CD4-positive, alpha-beta T cell treated with Interleukin-4 for 4 hours (primary cell): ENCODE results near the gene CXXC1.
"Not testable (repeated sequence)": the region's sequence is repeated elsewhere in the genome, so short reads cannot be mapped to it uniquely, and the experiment has no call there.

ENCODE experiments used
- DNase-seq: peaks from one replicate; pipeline ENCODE4 v3.0.0-alpha.2; 2020

Gene CXXC1

DNA sequence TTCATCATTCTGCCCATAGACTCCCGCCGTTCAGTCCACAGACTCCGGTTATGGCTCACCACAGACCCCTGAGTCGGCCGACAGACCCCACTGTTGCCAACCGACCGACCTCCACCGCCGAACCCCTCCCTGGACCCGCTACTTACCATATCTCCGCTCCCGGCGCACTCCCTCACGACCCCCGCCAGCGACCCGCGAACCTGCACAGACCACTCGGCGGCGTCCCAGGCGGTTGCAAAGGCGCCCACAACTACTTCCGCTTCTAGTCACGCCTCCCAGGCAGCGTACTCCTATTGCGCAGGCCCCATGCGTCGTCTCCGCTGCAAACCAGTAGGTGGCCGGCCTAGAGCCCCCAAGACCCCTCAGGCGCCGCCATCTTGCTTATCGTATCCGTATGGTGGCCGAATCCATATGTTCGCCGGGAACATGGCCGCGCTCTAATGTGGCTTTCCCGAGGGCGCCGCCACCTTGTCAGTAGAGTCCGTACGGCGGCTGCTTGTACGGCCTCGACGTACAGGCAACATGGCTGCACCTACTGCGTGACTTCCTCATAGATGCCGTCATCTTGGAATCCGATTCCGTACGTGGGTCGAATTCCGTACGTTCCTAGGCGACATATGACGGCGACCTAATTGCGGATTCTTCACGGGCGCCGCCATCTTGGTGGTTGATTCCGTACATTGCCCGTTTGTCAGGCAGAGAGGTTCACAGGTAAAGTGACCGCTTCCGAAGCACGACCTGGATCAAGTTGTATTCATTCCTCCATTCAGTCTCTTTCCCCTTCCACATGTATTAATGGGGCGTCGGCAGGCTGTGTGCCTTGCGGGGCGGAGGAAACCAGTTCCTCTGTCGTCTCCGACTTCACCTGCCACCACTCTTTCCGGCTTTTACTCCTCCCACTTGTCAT is at the start of gene CXXC1:
TSS of gene CXXC1 (minus strand) at position 252 of the 907 bp plus-strand sequence. CDS start at position 149, 103 bp downstream.
- DNase-seq = peak; percentile 100

DNA sequence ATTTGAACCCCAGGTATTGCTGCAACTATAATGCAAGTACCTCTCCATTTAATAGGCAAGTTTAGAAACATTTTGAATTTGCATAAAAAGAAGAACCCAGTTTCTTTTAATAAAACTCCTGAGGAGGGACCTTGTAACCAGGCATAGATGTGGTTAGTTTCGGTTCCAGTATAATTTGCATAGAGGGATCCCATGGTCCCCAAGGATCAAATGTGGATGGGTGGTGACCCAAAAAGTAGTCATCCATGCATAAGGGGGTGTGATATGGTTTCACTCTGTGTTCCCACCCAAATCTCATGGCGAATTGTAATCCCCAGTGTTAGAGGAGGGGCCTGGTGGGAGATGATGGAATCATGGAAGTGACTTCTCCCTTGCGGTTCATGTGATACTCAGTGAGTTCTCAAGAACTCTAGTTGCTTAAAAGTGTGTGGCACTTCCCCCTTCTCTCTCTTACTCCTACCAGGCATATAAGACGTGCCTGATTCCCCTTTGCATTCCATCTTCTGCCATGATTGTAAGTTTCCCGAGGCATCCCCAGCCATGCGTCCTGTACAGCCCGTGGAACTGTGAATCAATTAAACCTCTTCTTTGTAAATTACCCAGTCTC is 47.2 kb upstream of the CXXC1 start:
- DNase-seq = no peak

DNA sequence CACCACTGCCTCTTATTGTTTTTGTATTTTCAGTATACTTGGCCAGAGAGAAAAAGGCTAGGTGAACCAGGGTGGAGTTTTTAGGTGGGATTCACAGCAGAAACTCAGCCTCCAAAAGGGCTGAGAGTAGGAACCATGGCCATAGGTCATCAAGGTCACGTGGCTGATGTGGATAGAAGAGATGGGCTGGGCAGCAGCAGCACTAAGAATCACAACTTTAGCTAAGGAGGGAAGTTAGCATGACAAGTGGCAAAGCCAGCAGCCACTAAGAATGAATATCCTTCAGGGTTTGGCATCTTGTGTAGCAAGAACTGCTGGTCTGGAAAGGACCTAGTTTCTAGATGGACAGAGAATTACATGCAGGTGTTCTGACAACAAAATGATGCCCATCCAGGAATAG is 44.2 kb upstream of the CXXC1 start:
- DNase-seq = no peak

DNA sequence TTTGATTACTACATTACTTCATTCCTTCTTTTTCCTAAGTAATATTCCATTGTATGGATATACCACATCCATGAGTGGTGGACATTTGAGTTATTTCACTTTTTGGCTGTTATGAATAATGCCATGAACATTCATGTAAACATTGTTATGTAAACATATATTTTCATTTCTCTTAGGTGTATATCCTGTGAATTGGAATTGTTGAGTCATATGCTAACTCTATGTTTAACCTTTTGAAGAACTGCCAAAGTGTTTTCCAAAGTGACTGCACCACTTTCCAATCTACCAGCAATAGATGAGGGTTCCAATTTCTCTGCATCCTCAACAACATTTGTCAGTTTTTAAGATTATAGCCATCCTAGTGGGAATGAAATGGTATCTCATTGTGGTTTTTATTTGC is 42.7 kb upstream of the CXXC1 start:
- DNase-seq = no peak

DNA sequence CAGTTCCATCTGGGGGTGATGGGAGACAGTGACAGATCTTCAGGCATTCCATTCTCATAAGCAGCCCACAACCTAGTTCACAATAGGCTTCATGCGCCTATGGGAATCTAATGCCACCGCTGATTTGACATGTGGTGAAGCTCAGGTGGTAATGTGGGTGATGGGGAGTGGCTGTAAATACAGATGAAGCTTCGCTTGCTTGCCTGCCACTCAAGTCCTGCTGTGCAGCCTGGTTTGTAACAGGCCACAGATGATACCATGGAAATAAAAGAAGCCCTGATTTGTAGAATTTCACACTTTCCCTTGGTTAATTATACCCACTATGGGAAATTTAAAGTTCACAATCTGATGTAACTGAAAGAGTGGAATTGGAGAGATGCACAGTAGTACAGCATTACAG is 40.5 kb upstream of the CXXC1 start:
- DNase-seq = no peak

DNA sequence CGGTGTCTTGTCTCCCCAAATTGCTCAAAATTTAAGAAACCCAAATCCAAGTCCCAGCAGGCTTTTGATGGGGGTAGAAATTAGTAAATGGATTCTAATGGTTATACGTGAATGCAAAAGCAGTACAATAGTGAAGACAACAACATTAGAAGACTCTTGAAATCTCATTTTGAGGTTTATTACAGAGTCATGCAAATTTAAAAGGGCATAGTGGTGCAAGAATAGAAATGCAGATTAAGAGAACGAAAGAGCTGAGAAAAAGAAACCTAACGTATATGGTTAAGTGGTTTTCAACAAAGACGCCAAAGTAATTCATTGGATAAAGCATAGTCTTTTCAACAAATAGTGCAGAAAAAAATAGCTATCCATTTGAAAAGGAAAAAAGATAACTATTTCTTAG is 33.2 kb upstream of the CXXC1 start:
- no peak for DNase-seq

DNA sequence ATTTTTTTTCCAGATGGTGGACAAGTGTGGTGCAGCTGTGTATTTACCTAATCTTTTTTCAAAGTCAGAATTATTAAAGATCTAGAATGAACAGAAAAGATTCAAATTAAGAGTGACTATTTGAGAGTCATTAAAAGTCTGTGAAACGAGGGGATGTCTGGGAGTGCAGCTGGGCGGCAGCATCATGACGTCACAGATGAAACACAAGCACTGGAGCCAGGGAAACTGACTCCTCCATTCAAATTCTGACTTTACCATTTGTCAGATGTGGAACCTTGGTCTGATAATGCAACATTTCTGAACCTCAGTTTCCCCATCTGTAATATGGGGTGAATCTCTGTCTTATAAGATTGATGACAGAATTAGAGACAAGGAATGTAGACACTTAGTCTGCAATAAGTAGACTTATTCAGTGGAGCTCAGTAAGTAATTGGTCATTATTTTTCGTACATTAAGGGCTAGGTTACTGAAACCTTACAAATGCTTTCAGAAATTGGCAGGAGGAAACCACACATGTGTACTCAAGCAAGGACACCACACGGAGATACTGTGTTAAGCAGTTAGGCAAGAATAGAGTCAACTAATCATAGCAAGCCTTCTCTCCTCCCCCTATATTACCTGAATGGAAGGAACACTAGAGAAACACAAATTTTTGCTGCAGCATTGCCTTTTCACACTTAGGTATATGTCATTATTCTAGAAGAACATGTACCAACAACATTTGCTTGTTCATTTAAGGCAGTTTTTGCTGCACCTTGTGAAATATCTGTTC is 27.8 kb upstream of the CXXC1 start:
- no peak for DNase-seq

DNA sequence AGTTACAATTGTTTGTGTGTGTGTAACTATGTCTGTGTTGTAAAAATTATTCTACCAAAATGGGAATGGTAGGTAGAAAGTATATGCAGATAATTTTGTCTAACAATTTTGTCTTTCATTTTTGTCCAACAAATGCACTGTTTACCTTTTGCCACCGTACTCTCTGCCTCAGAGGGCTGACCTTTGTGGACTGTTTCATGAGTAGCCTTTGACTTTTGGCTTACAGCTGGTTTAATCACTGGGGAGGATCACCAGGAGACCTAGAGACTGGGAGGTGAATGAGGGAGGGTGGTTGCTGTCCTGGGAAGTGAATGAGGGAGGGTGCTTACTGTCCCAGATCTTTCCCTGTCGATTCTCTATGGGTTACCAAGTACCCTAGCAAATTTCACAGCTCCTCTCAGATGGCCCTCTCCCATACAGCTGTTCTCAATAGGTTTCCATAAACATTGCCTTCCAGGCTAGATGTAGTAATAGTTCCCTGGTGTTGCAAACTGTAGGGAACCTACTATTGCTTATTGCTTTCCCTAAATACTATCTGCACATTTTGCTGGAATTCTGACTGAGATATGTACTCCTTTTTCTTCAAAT is 26.5 kb upstream of the CXXC1 start:
- DNase-seq = no peak

DNA sequence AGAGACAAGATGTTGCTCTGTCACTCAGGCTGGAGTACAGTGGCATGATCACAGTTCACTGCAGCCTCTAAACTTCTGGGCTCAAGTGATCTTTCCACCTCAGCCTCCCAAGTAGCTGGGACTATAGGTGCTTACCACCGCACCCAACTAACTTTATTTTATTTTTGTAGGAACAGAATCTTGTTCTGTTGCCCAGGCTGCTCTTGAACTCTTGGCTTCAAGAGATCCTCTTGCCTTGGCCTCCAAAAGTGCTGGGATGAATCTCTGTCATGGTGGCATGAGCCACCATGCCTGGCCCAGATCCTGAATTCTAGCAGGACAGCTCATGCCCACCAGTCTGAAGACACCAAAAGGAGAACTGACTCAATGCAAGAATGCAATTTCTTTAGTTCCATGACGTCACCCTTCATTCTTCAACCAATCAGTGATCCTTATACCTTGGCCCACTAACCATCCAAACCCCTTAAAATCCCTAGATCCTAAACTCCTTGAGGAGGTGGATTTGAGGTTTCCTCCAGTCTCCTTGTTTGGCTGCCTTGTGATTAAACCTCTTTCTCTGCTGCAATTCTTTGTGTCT is 25.6 kb upstream of the CXXC1 start:
- DNase-seq = no peak

DNA sequence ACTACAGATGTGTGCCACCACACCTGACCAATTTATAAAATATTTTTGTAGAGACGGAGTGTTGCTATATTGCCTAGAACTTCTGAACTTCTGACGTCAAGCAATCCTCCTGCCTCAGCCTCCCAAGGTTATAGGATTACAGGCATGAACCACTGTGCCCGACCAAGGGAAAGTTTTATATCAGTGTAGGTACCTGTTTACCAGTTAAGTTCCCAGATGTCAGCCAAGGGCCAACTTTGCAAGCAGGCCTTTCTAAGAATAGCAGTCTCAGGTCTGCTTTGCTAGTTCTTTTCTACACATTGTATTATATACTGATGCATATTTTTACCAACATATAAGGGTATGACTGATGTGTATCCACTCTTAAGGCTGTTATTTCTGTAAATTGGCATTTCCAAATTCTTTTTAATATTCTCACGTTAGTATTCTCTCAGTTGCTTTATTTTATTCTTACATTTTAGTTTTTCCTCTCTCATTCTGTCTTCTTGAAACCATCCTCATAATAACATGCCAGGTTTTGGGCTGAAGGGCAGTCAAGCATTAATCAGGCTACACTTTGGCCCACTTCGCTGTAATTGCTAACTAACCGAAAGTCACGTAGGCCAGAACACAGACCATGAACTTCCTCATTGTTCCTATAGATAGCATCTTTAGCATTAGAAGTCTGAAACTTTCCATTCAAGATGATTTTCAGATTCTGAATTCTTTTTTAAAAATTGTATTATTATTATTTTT is 25.0 kb upstream of the CXXC1 start:
- no peak for DNase-seq

DNA sequence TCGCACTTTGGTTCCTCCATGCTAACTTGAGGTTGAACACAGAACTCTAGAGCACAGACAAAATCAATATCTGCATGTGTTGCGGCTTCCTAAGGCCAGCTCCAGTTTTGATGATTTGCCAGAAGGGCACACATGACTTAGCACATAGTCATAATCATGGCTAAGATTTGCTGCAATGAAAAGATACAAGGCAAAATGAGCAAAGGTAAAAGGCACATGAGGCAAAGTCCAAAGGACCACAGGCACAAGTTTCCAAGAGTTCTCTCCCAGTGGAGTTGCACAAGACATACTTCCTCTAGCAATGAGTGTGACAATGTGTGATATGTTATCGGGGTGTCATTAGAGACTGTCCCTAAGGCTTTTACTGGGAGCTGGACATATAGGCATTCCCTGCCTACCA is 24.2 kb upstream of the CXXC1 start:
- DNase-seq = no peak

DNA sequence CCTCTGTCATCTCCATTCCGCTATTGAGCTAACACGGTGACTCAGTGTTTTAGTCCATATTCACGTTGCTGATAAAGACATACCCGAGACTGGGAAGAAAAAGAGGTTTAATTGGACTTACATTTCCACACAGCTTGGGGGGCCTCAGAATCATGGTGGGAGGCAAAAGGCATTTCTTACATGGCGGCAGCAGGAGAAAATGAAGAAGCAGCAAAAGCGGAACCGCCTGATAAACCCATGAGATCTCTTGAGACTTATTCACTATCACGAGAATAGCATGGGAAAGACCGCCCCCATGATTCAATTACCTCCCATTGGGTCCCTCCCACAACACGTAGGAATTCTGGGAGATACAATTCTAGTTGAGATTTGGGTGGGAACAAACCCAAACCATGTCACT is 22.6 kb upstream of the CXXC1 start:
- no peak for DNase-seq

DNA sequence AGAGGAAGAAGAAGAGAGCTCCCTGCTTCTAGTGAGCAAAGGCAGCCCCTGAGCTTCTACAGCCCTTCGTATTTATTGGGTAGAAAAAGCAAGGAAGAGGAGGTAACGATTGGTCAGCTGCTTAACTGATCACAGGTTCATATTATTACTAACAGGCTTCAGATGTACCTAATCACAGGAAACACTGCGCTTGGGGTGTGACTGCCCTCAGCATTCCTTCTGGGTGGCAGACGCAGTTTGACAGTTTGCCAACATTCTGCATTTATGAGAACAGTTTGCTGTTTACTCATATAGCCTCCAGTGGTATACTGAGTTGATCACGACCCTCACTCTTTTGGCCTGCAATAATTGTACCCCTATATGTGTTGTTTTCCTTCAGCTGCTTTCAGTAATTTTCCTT is 21.4 kb upstream of the CXXC1 start:
- DNase-seq = not testable (repeated sequence)

DNA sequence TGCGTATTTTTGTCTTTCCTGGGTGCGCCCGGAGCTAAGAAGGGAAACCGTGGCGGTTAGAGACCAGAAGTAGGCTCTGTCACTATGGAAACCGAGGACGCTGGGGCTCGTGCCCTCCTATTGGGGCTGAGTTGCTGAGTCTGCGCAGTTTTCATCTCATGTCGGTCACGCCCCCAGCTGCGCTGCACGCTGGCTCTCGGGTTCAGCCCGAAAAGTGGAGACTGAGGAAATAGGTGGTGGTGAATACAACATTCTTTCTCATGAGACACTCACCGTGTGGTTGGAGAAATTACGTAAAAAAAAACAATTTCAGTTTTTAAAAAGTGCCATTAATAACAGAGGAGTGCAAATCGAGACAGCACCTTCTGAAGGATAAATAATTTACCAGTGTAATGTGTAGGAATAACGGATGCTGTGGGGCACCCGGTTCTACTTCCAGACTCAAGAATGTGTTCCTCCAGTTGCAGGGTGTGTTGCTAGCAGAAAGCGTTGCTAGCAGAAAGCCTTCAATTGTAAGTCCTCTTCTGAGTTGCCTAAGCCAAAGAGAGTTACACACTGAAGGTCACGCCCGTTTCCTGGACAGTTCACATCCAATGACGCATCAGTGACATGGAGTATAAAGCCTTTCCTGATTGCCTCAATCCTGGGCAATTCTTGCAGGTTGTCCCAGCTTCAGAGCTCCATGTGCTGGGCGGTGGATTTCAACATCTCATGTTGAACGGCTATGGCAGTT is 20.4 kb upstream of the CXXC1 start:
- DNase-seq = peak; percentile 89

DNA sequence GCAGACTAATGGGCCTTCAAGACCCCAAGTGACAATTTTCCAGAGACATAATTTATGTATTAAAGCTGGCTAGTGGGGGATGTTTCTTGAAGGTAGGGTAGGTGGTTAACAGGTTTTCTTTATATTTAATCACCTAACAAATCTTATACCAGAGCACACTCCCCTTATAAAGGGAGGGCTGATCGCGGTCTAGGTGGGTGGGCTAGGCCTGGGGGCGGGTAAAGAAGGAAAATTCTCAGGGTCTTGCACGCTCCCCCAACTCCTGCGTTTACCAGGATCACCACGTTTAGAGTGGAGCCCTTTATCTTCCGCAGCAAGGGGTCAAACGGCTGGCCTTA is 19.9 kb upstream of the CXXC1 start:
- no peak for DNase-seq

DNA sequence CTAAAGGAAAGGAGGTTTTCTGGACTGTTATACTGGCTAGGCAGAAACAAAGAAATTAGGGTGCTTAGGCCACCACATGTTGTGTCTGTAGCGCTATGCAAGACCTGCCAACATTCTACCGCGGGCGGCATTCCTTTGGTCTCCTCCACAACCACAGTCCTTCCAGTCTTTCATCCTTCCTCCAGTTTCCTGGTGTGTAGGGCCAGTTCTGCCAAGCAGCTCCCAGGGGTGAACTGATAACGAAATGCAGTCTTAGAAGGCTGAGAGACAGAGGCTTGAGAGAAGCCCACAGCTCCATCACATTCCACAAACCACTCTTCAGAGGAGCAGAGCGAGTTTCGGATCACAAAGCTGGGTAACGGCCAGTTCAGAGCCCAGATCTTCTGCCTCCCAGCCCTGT is 19.5 kb upstream of the CXXC1 start:
- DNase-seq = no peak

DNA sequence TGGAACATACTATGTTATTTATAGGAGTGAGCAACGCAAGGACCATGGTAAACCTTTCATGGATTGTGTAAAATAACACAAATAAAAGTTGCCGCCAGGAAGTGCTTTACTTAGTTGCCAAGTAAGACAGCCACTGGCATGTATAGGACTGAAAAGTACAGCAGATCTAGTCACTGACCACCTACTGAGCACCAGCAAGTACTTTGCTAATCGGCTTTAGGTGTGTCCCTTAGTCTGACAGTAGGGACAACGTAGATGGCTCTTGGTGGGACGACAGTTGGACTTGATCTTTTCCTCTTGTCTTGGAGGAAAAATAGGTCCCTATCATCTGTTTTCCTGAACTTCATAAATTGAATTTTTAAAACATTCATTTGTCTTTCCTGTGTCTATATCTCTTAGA is 13.6 kb upstream of the CXXC1 start:
- DNase-seq = no peak

DNA sequence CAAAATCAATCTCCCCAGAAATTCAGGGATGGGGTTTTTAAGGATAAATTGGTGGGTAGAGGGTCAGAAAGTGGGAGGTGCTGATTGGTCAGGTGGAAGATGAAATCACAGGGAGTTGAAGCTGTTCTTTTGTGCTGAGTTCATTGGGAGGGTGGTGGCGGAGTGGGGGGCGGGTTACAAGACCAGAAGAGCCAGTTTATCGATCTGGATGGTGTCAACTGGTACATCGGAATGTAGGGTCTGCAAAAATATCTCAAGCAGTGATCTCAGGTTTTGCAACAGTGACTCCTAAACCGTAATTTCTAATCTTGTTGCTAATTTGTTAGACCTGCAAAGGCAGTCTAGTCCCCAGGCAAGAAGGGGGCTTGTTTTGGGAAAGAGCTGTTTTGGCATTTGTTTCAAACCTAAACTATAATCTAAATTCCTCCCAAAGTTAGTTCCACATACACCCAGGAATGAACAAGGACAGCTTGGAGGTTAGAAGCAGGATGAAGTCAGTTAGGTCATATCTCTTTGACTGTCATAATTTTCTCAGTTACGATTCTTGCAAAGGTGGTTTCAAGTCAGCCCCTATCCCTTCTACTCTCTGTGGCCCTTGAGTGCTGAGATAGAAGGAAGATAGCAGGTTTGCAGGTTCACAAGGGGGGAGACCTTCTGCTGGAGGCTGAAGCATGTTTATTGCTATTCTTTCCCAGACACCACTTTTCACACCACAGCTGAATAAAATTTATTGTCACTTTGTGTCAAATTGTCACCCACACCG is 12.3 kb upstream of the CXXC1 start:
- DNase-seq = no peak

DNA sequence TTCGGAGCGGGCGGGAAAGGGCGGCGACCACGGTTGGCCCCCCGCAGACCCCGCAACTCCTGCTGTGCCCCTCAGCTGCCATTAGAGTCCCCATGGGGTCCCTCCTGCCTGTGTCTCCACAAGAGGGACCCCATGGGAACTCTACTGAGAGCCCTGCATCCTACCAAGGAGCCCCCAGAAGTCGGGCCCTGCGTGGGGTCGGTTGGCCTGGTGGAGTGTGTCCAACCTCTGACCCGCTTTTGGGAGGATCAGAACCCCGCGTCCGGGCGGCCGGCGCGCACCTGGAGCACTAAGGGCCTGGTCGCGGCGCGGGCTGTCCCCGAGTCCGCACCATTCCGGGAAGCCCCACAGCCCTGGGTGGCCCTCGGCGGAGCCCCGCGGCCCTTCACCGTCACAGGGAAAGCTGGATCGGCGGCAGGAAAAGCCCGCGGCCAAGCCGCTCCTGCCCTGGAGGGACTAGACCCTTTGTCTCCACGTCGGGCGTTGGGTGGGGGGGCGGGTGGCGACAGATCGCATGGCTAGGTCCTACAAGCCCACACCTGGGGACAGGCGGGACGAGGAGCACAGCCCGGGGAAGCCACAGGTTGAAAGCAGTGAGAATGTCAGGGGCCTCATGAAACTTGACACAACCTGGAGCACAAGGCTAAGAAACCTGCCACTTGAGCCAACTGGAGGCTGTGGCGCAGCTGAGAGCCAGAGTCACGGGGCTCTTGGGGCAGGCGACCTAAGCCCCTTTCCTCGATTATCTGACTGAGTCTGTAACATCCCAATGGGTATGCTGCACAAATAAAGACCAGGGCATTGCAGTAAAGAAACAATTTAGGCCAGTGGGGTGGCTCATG is 11.2 kb upstream of the CXXC1 start:
- DNase-seq = no peak
